CD4-positive, alpha-beta memory T cell (primary cell): ENCODE measurements around the gene LRIT3. TPM values are rescaled to one million over a fixed set of nuclear protein-coding genes. Genes with fewer than 3 reads are reported as not detected.

ENCODE experiments used
- CTCF ChIA-PET: fragments of 350-600 bp; sonication (Branson Sonifier 250); formaldehyde crosslinking; loops from one replicate; lab custom pipeline; 2021; ENCODE audit warnings: inconsistent platforms; ENCODE audit not compliant: partially characterized antibody; lab: Charles Lee
- POLR2A ChIA-PET: fragments of 350-600 bp; sonication (Branson Sonifier 250); formaldehyde crosslinking; loops from one replicate; lab custom pipeline; 2021; ENCODE audit not compliant: partially characterized antibody; lab: Charles Lee
- DNase-seq, 5 donors: peaks; one replicate each; pipeline versions ENCODE4 v3.0.0 to v3.0.0-alpha.2; 2020 to 2022; ENCODE audit warnings: mixed read lengths in 1 of 5
- H3K27ac ChIP-seq: one replicate; pipeline ENCODE4 v1.7.0; 2013; ENCODE audit warnings: low read depth, low read length
- H3K27me3 ChIP-seq: 2 replicates; pipeline ENCODE4 v1.7.0; 2013; ENCODE audit warnings: mild to moderate bottlenecking, low read length, moderate library complexity; ENCODE audit not compliant: insufficient read depth
- H3K36me3 ChIP-seq: 2 replicates; pipeline ENCODE4 v1.7.0; 2013; ENCODE audit warnings: mild to moderate bottlenecking, low read length, moderate library complexity; ENCODE audit not compliant: insufficient read depth
- H3K4me1 ChIP-seq: 2 replicates; pipeline ENCODE4 v1.7.0; 2013; ENCODE audit warnings: mild to moderate bottlenecking, low read length, moderate library complexity; ENCODE audit not compliant: insufficient read depth
- H3K4me3 ChIP-seq, 2 donors: one replicate each; pipeline ENCODE4 v1.7.0; 2013; ENCODE audit warnings: low read length in 2 of 2, mild to moderate bottlenecking in 1 of 2
- H3K9me3 ChIP-seq, 2 donors: one replicate each; pipeline ENCODE4 v1.7.0; 2013; ENCODE audit warnings: low read length in 2 of 2, control low read depth in 1 of 2; ENCODE audit not compliant: control insufficient read depth in 1 of 2
- H3K27ac Mint-ChIP-seq, 7 donors: one replicate each; pipeline ENCODE4 v1.8.0; 2020 to 2021; ENCODE audit warnings: mixed read lengths in 7 of 7, mild to moderate bottlenecking in 6 of 7, inconsistent platforms in 3 of 7, moderate library complexity in 3 of 7
- H3K27me3 Mint-ChIP-seq, 2 donors: one replicate each; pipeline ENCODE4 v1.8.0; 2020 to 2021; ENCODE audit warnings: mixed read lengths in 2 of 2
- H3K36me3 Mint-ChIP-seq, 2 donors: one replicate each; pipeline ENCODE4 v1.8.0; 2020 to 2021; ENCODE audit warnings: mixed read lengths in 2 of 2, inconsistent platforms in 1 of 2, mild to moderate bottlenecking in 1 of 2
- H3K4me1 Mint-ChIP-seq, 4 donors: one replicate each; pipeline ENCODE4 v1.8.0; 2020 to 2021; ENCODE audit warnings: mixed read lengths in 4 of 4, mild to moderate bottlenecking in 1 of 4
- H3K4me3 Mint-ChIP-seq, 8 donors: one replicate each; pipeline ENCODE4 v1.8.0; 2020 to 2021; ENCODE audit warnings: mixed read lengths in 8 of 8, mild to moderate bottlenecking in 7 of 8, moderate library complexity in 6 of 8, inconsistent platforms in 3 of 8
- H3K9me3 Mint-ChIP-seq, 8 donors: one replicate each; pipeline ENCODE4 v1.8.0; 2020 to 2021; ENCODE audit warnings: mixed read lengths in 8 of 8, mild to moderate bottlenecking in 5 of 8, inconsistent platforms in 3 of 8, moderate library complexity in 1 of 8
- intact Hi-C: fragments of 100-400 bp; cut with micrococcal nuclease; formaldehyde crosslinking; loops from one replicate; pipeline ENCODE4 v1.15.1; 2023
- polyA plus RNA-seq, 2 donors: library from polyadenylated mRNA; unstranded; fragments of 300-500 nt; fragmentation: Illumina TruSeq; gene quantifications; one replicate each; pipeline ENCODE4 v1.2.3, GENCODE V29; 2021
- total RNA-seq, 2 experiments: library from RNA; stranded (reverse); gene quantifications; one replicate each; pipeline ENCODE4 v1.2.3, GENCODE V29; 2021

LRIT3 gene
- total and polyA plus RNA-seq, 4 experiments from 2014 or later, result 0.26 to 0.33 TPM; not detected in 2

DNA sequence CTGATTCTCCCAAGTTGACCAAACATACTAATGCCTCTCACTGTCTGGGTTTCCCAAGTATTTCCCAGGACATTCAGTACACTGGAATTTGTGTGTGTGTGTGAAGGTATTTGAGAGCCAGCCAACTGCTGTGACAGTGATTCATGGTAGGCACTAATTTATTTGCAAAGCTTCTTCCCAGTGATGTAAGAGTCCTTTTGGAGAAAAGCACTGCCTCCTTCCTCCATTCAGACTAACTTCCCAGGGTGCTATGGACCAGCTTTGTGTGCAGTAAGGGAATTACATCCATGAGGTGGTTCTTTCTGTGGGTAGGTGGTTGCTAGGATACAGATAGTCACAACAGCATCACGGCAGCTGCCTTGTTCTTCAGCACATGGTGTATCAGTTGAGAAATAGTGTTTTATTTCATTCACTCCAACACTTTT is 73.5 kb downstream of the LRIT3 start:
- Mint-ChIP-seq H3K27me3 (peaks cover 2% of the 10 kb centered on the region in 2 donors), H3K36me3 (no peaks in the 10 kb centered on the region), H3K9me3 (no peaks in the 10 kb centered on the region), H3K27ac (no peak overlapping the region), H3K4me1 (peaks cover 0 to 4% (median 3%) of the 10 kb centered on the region in 4 donors), H3K4me3 (no peak overlapping the region)
- no peaks in the 10 kb centered on the region for H3K4me1 ChIP-seq
- ChIA-PET CTCF (no interaction called here), POLR2A (no interaction called here)
- no peak overlapping the region for H3K4me3 ChIP-seq
- no peak overlapping the region for H3K27ac ChIP-seq
- no peaks in the 10 kb centered on the region for H3K9me3 ChIP-seq
- no peaks in the 10 kb centered on the region for H3K36me3 ChIP-seq
- no peaks in the 10 kb centered on the region for H3K27me3 ChIP-seq
- intact Hi-C loops, result no loop called here
- no peak for DNase-seq

Other genes starting within 250 kb of the LRIT3 start
- gene CASP6, start 144.7 kb upstream of the LRIT3 start, total RNA-seq, result 10 to 100 TPM; 16.5 to 24.7 TPM
- gene CASP6, start 144.7 kb upstream of the LRIT3 start, polyA plus RNA-seq, result 100 to 1,000 TPM in 1 of 2 donors, 10 to 100 TPM in 1; 94.5 to 115 TPM
- gene PLA2G12A, start 118.0 kb upstream of the LRIT3 start, total RNA-seq, result 10 to 100 TPM; 15.7 to 18.1 TPM
- 10 to 100 TPM; 33.1 to 64.8 TPM for gene PLA2G12A, start 118.0 kb upstream of the LRIT3 start, polyA plus RNA-seq
- gene CFI, start 46.1 kb upstream of the LRIT3 start, total RNA-seq, result not detected
- gene CFI, start 46.1 kb upstream of the LRIT3 start, polyA plus RNA-seq, result not detected
- 10 to 100 TPM; 13.7 to 14.1 TPM for gene GAR1, start 32.3 kb upstream of the LRIT3 start, total RNA-seq
- 10 to 100 TPM; 10.4 to 22.6 TPM for gene GAR1, start 32.3 kb upstream of the LRIT3 start, polyA plus RNA-seq
- gene RRH, start 20.1 kb upstream of the LRIT3 start, total RNA-seq, result under 1 TPM in 1 of 2 experiments, not detected in 1; 0.30 TPM
- gene RRH, start 20.1 kb upstream of the LRIT3 start, polyA plus RNA-seq, result not detected
- not detected for gene EGF, start 64.8 kb downstream of the LRIT3 start, total RNA-seq
- not detected for gene EGF, start 64.8 kb downstream of the LRIT3 start, polyA plus RNA-seq